ENCODE measurements around the gene E4F1. TPM values are rescaled to one million over a fixed set of nuclear protein-coding genes. Genes with fewer than 3 reads are reported as not detected.

E4F1 gene, protein sequence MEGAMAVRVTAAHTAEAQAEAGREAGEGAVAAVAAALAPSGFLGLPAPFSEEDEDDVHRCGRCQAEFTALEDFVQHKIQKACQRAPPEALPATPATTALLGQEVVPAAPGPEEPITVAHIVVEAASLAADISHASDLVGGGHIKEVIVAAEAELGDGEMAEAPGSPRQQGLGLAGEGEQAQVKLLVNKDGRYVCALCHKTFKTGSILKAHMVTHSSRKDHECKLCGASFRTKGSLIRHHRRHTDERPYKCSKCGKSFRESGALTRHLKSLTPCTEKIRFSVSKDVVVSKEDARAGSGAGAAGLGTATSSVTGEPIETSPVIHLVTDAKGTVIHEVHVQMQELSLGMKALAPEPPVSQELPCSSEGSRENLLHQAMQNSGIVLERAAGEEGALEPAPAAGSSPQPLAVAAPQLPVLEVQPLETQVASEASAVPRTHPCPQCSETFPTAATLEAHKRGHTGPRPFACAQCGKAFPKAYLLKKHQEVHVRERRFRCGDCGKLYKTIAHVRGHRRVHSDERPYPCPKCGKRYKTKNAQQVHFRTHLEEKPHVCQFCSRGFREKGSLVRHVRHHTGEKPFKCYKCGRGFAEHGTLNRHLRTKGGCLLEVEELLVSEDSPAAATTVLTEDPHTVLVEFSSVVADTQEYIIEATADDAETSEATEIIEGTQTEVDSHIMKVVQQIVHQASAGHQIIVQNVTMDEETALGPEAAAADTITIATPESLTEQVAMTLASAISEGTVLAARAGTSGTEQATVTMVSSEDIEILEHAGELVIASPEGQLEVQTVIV
- 10 to 100 TPM; 44.3 to 48.7 (median 45.3) TPM for total RNA-seq

DNA sequence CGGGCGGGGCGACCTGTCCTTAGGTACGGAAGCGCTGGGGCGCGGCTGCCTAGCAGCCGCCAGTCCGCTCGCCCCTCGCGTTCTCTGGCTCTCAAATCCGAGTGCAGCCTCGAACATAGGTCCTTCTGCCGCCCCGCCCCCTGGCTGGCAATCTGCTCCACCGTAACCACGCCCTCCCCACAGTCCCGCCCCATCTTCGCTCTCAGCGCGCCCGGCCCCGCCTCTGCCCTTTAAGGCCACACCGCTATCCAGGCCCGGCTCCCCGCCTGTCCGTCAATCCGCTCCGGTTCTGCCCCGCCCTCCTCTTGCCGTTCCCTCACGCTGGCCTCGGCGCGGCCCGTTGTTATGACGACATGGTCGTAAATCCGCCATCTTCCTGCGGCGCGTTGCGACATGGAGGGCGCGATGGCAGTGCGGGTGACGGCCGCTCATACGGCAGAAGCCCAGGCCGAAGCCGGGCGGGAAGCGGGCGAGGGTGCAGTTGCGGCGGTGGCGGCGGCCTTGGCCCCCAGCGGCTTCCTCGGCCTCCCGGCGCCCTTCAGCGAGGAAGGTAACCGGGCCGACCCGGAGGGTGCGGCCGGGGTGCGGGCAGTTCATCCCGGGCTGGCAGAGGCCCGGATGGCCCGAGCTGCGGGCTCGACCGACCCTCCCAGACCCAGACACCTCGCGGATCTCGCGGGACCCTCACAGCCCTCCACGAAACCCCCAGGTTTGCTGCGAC is at the start of gene E4F1:
Gene E4F1, plus strand, starts transcription at position 371 of the 721 bp plus-strand sequence. Its CDS starts 23 bp downstream, at position 394.
- ATAC-seq (peak; percentile 98), DNase-seq (peak; percentile 99)
- Mint-ChIP-seq H3K4me3 (peak within 1 kb of the TSS; percentile 85), H3K27me3 (ENCODE audit: low read depth) (no peaks in the 10 kb centered on the region), H3K9me3 (no peaks in the 10 kb centered on the region), H3K4me1 (ENCODE audit: low read depth) (peaks cover 17% of the 10 kb centered on the region), H3K36me3 (ENCODE audit: insufficient read depth) (peaks cover 4% of the 10 kb centered on the region)

DNA sequence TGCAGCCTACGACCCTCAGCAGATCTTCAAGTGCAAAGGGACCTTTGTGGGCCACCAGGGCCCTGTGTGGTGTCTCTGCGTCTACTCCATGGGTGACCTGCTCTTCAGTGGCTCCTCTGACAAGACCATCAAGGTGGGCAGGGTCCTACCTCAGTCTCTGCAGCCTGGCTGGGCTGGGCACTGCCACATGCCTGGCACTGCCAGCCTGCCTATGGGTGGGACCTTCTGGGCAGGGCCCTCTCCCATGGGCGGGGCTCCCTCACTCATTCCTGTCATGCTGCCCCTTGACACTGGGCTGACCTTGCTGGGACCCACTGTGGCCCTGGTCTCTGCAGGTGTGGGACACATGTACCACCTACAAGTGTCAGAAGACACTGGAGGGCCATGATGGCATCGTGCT is 49.5 kb upstream of the E4F1 start:
- Mint-ChIP-seq H3K27me3 (ENCODE audit: low read depth) (no peaks in the 10 kb centered on the region), H3K36me3 (ENCODE audit: insufficient read depth) (peaks cover 12% of the 10 kb centered on the region), H3K9me3 (no peaks in the 10 kb centered on the region), H3K4me3 (no peak overlapping the region), H3K4me1 (ENCODE audit: low read depth) (no peaks in the 10 kb centered on the region)
- no peak for DNase-seq
- no peak for ATAC-seq

DNA sequence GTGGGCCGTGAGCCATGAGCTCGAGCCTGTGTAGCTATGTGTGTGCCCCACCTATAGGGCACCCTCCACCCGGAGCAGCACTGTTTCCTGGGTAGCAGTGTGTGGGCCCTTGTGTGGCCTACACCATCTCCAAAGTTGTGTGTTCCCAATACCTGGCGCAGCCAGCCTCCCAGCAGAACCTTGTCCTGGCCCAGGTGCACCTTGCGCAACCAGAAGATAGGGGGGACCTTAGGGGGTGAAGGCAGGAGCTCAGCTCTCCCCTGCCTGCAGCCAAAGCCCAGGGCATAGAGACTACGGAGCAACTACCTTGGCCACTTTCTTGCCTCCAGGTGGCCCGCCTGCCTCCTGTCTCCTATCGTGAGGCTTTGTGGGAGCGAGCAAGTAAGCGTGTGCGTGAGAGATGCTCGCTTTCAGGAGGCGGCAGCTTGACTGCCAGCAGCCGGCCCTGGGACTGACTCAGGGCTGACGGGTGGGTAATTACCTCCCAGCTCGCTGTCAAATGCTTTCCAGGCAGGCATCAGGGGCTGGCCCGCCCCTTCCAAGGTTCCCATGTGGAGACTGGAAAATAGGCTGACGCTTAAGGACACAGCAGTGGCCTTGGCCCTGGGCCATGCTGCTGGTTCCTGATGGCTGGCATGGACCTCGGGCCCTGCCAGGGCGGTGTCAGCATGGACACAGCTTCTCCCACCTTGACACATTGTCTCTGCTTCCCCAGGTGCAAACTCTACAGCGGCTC is 48.8 kb upstream of the E4F1 start:
- Mint-ChIP-seq H3K4me1 (ENCODE audit: low read depth) (no peaks in the 10 kb centered on the region), H3K9me3 (no peaks in the 10 kb centered on the region), H3K36me3 (ENCODE audit: insufficient read depth) (peaks cover 12% of the 10 kb centered on the region), H3K4me3 (no peak overlapping the region), H3K27me3 (ENCODE audit: low read depth) (no peaks in the 10 kb centered on the region)
- ATAC-seq (no peak), DNase-seq (no peak)

DNA sequence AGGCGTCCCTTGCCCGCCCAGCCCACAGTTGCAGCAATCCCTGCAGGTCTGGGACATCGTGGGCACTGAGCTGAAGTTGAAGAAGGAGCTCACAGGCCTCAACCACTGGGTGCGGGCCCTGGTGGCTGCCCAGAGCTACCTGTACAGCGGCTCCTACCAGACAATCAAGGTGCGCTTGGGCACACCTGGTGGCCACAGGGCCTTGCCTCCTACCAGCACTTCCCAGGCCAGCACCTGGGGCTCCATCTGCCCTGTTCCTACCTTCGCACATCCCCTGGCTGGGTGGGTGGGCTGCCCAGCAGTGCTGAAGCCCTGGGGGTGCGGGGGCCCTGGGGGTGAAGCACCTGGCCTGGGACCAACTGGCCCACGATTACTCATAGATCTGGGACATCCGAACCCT is 47.9 kb upstream of the E4F1 start:
- no peaks in the 10 kb centered on the region for H3K27me3 Mint-ChIP-seq (ENCODE audit: low read depth)
- ATAC-seq (no peak), DNase-seq (no peak)
- peaks cover 12% of the 10 kb centered on the region for H3K36me3 Mint-ChIP-seq (ENCODE audit: insufficient read depth)
- no peaks in the 10 kb centered on the region for H3K4me1 Mint-ChIP-seq (ENCODE audit: low read depth)
- H3K9me3 Mint-ChIP-seq, result no peaks in the 10 kb centered on the region
- H3K4me3 Mint-ChIP-seq, result no peak overlapping the region

DNA sequence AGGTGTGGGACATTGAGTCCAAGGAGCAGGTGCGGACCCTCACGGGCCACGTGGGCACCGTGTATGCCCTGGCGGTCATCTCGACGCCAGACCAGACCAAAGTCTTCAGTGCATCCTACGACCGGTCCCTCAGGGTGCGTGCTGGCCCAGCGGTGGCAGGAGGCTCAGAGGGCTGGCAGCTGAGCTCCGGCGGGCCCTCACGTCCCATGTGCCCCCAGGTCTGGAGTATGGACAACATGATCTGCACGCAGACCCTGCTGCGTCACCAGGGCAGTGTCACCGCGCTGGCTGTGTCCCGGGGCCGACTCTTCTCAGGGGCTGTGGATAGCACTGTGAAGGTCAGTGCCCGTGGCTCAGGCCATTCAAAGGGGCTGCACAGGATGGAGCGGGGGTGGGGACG is 47.3 kb upstream of the E4F1 start:
- Mint-ChIP-seq H3K36me3 (ENCODE audit: insufficient read depth) (peaks cover 12% of the 10 kb centered on the region), H3K9me3 (no peaks in the 10 kb centered on the region), H3K27me3 (ENCODE audit: low read depth) (no peaks in the 10 kb centered on the region), H3K4me3 (no peak overlapping the region), H3K4me1 (ENCODE audit: low read depth) (no peaks in the 10 kb centered on the region)
- ATAC-seq (no peak), DNase-seq (no peak)

DNA sequence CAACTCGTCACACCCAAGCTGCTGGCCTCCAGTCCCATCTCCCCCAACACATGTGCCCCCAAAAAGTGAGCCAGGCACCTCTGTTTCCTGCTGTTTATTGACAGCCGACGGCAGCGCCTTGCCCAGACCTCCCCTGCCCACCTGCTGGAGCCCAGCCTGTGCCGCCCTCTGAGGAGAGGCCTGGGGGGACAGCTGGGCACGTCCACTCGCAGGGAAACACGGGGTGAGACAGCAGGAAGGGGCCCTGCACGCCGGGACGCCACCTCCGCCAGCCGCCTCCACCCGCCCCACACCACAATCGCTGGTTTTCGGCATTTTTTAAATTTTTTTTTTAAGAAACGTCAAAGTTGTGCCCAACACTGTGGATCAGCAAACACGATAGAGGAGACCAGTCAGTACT is 46.3 kb upstream of the E4F1 start:
- no peaks in the 10 kb centered on the region for H3K9me3 Mint-ChIP-seq
- no peak overlapping the region for H3K4me3 Mint-ChIP-seq
- DNase-seq (no peak), ATAC-seq (no peak)
- no peaks in the 10 kb centered on the region for H3K27me3 Mint-ChIP-seq (ENCODE audit: low read depth)
- no peaks in the 10 kb centered on the region for H3K4me1 Mint-ChIP-seq (ENCODE audit: low read depth)
- H3K36me3 Mint-ChIP-seq (ENCODE audit: insufficient read depth), result peaks cover 10% of the 10 kb centered on the region

DNA sequence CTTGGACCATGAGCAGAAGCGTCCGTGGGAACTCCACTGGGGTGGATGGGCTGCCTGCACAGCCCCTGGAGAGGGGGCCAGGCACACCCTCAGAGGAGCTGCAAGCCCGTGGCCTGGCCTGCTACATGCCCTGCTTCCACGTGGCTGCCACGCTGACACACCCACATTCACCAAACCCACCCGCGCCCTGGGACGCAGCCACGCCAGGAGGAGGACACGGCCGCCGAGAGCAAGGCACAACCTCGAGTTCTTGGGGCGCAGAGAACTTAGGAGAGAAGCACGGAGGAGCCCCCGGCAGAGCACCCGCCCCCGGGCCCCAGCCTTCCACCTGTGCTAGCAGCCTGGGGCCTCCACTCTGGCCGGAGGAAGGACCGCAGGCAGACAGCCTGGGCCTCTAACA is 45.8 kb upstream of the E4F1 start:
- no peaks in the 10 kb centered on the region for H3K27me3 Mint-ChIP-seq (ENCODE audit: low read depth)
- H3K4me1 Mint-ChIP-seq (ENCODE audit: low read depth), result no peaks in the 10 kb centered on the region
- H3K4me3 Mint-ChIP-seq, result no peak overlapping the region
- ATAC-seq (no peak), DNase-seq (no peak)
- H3K36me3 Mint-ChIP-seq (ENCODE audit: insufficient read depth), result peaks cover 10% of the 10 kb centered on the region
- H3K9me3 Mint-ChIP-seq, result no peaks in the 10 kb centered on the region

DNA sequence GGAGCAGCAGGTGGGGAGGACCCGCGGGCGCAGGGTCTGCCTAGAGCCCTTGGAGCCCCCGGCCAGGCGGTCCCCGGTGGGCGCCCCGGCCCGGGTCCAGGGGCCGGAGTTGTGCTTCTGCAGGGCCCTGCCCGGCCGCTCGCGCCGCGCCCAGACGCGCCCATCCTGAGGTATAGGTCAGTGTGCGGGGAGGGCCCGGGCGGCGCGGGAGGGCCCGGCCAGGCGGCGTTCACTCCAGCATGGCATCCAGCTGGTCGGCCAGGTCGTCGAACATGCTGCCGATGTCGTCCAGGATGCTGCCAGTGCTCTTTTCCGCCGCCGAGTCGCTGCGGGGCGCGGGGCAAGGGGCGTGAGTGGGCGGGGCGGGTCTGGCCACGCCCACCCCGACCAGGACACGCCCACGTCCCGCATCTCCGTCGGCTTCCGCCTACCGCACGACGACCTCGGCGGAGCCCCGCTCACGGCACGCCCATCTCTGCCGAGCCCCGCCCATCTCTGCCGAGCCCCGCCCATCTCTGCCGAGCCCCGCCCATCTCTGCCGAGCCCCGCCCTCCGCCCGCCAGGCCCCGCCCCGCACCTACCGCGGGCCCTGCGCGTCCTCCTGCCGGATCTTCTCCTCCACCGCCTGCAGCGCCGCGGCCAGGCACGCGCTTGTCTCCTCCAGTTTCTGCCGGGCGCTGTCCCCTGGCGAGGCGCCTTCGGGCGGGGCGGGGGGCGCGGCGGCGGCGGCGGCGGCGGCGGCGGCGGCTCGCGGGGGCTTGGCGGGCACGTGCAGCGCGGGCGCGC is 44.9 kb upstream of the E4F1 start:
- ATAC-seq (peak; percentile 75 to 83), DNase-seq (no peak)
- Mint-ChIP-seq H3K9me3 (no peaks in the 10 kb centered on the region), H3K4me1 (ENCODE audit: low read depth) (no peaks in the 10 kb centered on the region), H3K27me3 (ENCODE audit: low read depth) (no peaks in the 10 kb centered on the region), H3K4me3 (no peak overlapping the region), H3K36me3 (ENCODE audit: insufficient read depth) (peaks cover 7% of the 10 kb centered on the region)

DNA sequence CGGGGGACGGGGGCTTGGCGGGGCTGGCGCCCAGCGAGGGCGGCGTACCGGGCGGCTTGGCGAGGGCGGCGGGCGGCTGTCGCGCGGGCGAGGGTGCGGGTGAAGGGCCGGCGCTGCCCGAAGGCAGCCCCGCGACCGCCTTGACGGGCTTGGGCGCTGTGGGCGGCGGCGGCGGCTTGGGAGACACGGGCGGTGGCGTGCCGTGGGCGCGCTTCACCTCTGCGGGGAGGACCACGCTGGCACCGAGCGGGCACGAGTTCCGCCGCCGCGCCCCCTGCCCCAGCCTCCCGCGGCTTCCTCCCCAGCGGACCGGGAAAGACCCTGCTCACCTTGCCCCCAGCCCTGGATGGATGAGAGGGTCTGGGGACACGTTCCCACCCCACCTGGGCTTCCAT is 44.3 kb upstream of the E4F1 start:
- Mint-ChIP-seq H3K9me3 (no peaks in the 10 kb centered on the region), H3K4me1 (ENCODE audit: low read depth) (no peaks in the 10 kb centered on the region), H3K27me3 (ENCODE audit: low read depth) (no peaks in the 10 kb centered on the region), H3K36me3 (ENCODE audit: insufficient read depth) (peaks cover 6% of the 10 kb centered on the region), H3K4me3 (no peak overlapping the region)
- no peak for DNase-seq
- ATAC-seq, result no peak

DNA sequence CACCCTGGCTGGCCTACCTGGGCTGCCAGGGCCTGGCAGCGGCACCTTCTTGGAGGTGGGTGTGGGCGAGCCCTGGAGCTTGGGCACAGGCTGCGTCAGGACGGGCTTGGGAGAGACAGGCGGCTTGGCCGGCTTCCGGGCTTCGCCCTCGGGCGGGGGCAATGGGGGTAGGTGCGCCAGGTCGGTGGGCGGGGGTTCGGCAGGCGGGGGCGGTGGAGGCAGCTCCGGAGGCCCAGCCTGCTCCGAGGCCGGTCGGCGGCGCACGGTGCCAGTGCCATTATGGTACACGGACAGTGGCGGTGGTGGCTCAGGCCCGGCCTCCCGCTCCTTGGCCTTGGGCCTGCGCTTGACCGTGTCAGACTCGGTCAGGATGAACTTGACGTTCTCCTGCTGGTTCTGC is 43.8 kb upstream of the E4F1 start:
- Mint-ChIP-seq H3K27me3 (ENCODE audit: low read depth) (no peaks in the 10 kb centered on the region), H3K4me3 (no peak overlapping the region), H3K4me1 (ENCODE audit: low read depth) (no peaks in the 10 kb centered on the region), H3K36me3 (ENCODE audit: insufficient read depth) (peaks cover 6% of the 10 kb centered on the region), H3K9me3 (no peaks in the 10 kb centered on the region)
- ATAC-seq, result no peak
- no peak for DNase-seq

DNA sequence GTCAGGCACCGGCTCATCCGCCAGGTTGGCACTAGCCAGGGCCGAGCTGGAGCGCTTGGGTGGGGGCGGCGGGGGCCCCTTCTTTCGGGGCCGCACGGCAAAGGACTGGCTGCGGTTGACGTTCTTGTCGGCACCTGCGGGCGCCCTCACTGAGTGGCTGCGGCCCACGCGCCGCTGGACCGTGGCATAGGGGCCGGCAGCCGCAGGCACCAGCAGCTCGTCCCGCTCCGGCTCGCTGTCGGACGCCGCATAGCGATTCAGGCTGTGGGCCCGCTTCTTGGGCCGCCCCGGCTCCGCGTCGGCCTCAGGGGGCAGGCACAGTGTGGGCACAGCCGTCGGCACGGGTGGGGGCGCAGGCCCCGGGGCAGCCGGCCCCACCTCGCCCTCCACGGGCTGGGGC is 42.9 kb upstream of the E4F1 start:
- no peaks in the 10 kb centered on the region for H3K4me1 Mint-ChIP-seq (ENCODE audit: low read depth)
- H3K4me3 Mint-ChIP-seq, result no peak overlapping the region
- DNase-seq (no peak), ATAC-seq (no peak)
- H3K9me3 Mint-ChIP-seq, result no peaks in the 10 kb centered on the region
- no peaks in the 10 kb centered on the region for H3K27me3 Mint-ChIP-seq (ENCODE audit: low read depth)
- peaks cover 6% of the 10 kb centered on the region for H3K36me3 Mint-ChIP-seq (ENCODE audit: insufficient read depth)

DNA sequence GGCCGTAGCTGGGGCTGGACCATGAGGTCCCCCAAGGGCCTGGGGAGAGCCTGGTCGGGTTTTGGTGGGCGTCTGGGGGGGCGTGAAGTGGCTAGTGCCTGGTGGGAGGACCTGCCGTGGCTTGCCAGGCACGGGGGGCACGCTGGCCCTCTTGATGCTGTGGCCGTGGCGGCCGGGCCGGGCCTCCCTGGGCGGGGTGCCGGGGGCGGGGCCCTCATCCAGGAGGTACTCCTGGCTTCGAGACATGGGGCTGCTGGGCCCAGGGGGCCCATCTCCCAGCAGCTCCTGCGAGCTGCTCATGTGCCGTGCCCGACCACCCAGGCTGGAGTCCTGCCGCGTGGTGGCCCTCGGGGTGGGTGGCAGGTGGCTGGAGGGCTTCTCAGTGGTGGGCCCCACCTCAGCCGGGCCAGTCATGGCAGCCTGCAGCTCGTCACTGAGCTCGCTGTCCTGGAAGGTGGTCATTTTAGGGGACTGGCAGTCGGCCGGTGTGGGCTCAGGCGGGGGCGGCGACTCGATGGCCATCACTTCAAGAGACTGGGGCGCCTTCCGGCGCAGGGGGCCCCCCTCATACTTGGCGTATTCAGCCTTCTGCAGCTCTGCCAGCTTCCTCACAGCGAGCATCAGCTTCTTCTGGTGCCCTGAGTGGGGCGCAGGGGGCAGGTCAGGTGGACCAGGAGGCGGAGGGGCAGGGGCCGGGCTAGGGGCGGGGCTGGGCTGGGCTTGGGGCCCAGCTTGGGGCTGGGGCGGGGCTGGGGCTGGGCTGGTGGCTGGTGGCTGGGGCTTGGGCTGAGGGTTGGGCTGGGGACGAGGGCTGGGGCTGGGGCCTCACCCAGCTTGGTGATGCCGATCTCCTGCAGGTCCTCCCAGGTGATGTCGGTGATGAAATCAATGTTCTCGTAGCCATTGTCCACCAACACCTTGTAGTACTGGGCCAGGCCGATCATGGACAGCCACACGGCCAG is 42.1 kb upstream of the E4F1 start:
- H3K4me3 Mint-ChIP-seq, result no peak overlapping the region
- DNase-seq (no peak), ATAC-seq (no peak)
- peaks cover 4% of the 10 kb centered on the region for H3K36me3 Mint-ChIP-seq (ENCODE audit: insufficient read depth)
- H3K4me1 Mint-ChIP-seq (ENCODE audit: low read depth), result no peaks in the 10 kb centered on the region
- no peaks in the 10 kb centered on the region for H3K27me3 Mint-ChIP-seq (ENCODE audit: low read depth)
- no peaks in the 10 kb centered on the region for H3K9me3 Mint-ChIP-seq

DNA sequence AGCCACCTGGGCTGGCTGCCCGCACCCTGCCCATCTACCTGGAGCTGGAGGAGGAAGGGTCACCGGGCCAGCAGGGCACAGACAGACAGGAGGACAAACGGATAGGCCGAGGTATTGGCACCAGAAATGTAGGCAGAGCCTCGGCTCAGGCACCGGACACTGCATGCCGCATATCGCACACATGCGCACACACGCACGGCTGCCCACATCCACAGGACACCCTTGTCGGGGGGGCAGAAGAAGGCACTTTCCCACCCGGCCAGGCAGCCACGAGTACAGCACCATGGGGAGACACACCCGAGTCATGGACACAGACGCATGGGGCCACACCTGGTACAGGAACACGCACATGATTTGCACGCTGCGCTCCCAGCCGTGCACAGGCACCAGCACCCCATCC is 41.4 kb upstream of the E4F1 start:
- Mint-ChIP-seq H3K4me3 (no peak overlapping the region), H3K4me1 (ENCODE audit: low read depth) (no peaks in the 10 kb centered on the region), H3K9me3 (no peaks in the 10 kb centered on the region), H3K36me3 (ENCODE audit: insufficient read depth) (peaks cover 4% of the 10 kb centered on the region), H3K27me3 (ENCODE audit: low read depth) (no peaks in the 10 kb centered on the region)
- ATAC-seq, result no peak
- no peak for DNase-seq
